H1 (cell line): ENCODE results near the gene KLHL33. TPM values are rescaled to one million over a fixed set of nuclear protein-coding genes. Genes with fewer than 3 reads are reported as not detected.

Experiments
- CTCF ChIA-PET: fragments of 300-600 bp; sonication (Branson Sonifier 250); formaldehyde crosslinking; loops from one replicate; lab custom pipeline; 2021; ENCODE audit not compliant: partially characterized antibody; lab: Charles Lee
- POLR2A ChIA-PET: fragments of 300-600 bp; sonication (Branson Sonifier 250); formaldehyde crosslinking; loops from one replicate; lab custom pipeline; 2021; ENCODE audit warnings: inconsistent platforms; ENCODE audit not compliant: partially characterized antibody; lab: Charles Lee
- DNase-seq, 2 experiments: peaks; one replicate each; pipeline versions ENCODE4 v3.0.0 to v3.0.0-alpha.2; 2010 to 2022; ENCODE audit warnings: low spot score in 2 of 2, low read depth in 1 of 2, mixed read lengths in 1 of 2
- FAIRE-seq: peaks from 2 replicates; lab custom pipeline; 2011; peaks lifted over from hg19 to GRCh38; lab: Jason Lieb, UNC
- H2AFZ ChIP-seq: 2 replicates; pipeline ENCODE4 v1.8.1; 2012; ENCODE audit warnings: low read length, inconsistent platforms
- H2AK5ac ChIP-seq: 2 replicates; pipeline ENCODE4 v1.6.1; 2013; ENCODE audit warnings: low read depth, low read length
- H2BK120ac ChIP-seq: replicated peaks from 2 replicates; pipeline ENCODE3; 2013; ENCODE audit warnings: low read depth, low read length, inconsistent platforms
- H2BK12ac ChIP-seq: 2 replicates; pipeline ENCODE4 v1.6.1; 2013; ENCODE audit warnings: low read depth, low read length
- H2BK15ac ChIP-seq: 2 replicates; pipeline ENCODE4 v1.6.1; 2013; ENCODE audit warnings: low read length
- H2BK20ac ChIP-seq: 2 replicates; pipeline ENCODE4 v1.6.1; 2013; ENCODE audit warnings: low read length
- H2BK5ac ChIP-seq: 2 replicates; pipeline ENCODE4 v1.6.1; 2013; ENCODE audit warnings: low read depth, low read length
- H3K14ac ChIP-seq: 2 replicates; pipeline ENCODE4 v1.6.1; 2013; ENCODE audit warnings: inconsistent platforms; ENCODE audit not compliant: insufficient read length
- H3K18ac ChIP-seq: 2 replicates; pipeline ENCODE4 v1.6.1; 2013; ENCODE audit warnings: low read length; ENCODE audit errors: extremely low read depth
- H3K23ac ChIP-seq: 2 replicates; pipeline ENCODE4 v1.6.1; 2013; ENCODE audit warnings: inconsistent platforms; ENCODE audit not compliant: insufficient read length
- H3K23me2 ChIP-seq: 2 replicates; pipeline ENCODE4 v1.6.1; 2013; ENCODE audit warnings: low read depth, low read length
- H3K27ac ChIP-seq: 2 replicates; pipeline ENCODE4 v1.6.1; 2011; ENCODE audit warnings: low read depth, low read length, inconsistent platforms
- H3K27me3 ChIP-seq, 4 experiments: replicated peaks in 1 of 4; 1 replicate in 1 of 4; 2 replicates in 3 of 4; pipeline versions ENCODE4 v1.6.1 to v1.8.1; 2011 to 2013; ENCODE audit warnings: low read length in 3 of 4, mild to moderate bottlenecking in 3 of 4, inconsistent platforms in 2 of 4, mixed read lengths in 2 of 4, moderate library complexity in 1 of 4; ENCODE audit not compliant: control insufficient read depth in 3 of 4, insufficient read depth in 3 of 4; ENCODE audit errors: extremely low read depth in 1 of 4
- H3K36me3 ChIP-seq, 4 experiments: 2 replicates each; pipeline versions ENCODE4 v1.6.1 to v1.8.1; 2011 to 2013; ENCODE audit warnings: mild to moderate bottlenecking in 4 of 4, low read length in 3 of 4, moderate library complexity in 2 of 4, control low read depth in 1 of 4, inconsistent platforms in 1 of 4; ENCODE audit not compliant: insufficient read depth in 4 of 4, control insufficient read depth in 2 of 4
- H3K4ac ChIP-seq: replicated peaks from 2 replicates; pipeline ENCODE3; 2013; ENCODE audit warnings: low read length, low read depth, mixed read lengths, inconsistent platforms; ENCODE audit not compliant: insufficient read length
- H3K4me1 ChIP-seq, 4 experiments: replicated peaks in 1 of 4; 1 replicate in 1 of 4; 2 replicates in 3 of 4; pipeline versions ENCODE4 v1.6.1 to v1.8.1; 2011 to 2013; ENCODE audit warnings: low read length in 3 of 4, inconsistent platforms in 2 of 4, mixed read lengths in 1 of 4; ENCODE audit not compliant: insufficient read depth in 4 of 4, control insufficient read depth in 3 of 4
- H3K4me2 ChIP-seq, 2 experiments: 2 replicates each; pipeline versions ENCODE4 v1.6.1 to v1.8.1; 2011 to 2013; ENCODE audit warnings: low read depth in 2 of 2, low read length in 2 of 2, control low read depth in 1 of 2, inconsistent platforms in 1 of 2, mild to moderate bottlenecking in 1 of 2; ENCODE audit not compliant: insufficient read depth in 1 of 2
- H3K4me3 ChIP-seq, 4 experiments: fragments of 200-600, 300-600 bp in 1 of 4; sonication (generic), shearing (Covaris generic), sonication (Bioruptor Twin) in 1 of 4; 2 replicates each; pipeline versions ENCODE4 v1.5.1 to v1.8.1; 2011 to 2016; ENCODE audit warnings: low read length in 4 of 4, low read depth in 3 of 4, control low read depth in 2 of 4, inconsistent platforms in 2 of 4, mild to moderate bottlenecking in 2 of 4, mixed read lengths in 1 of 4, moderate library complexity in 1 of 4; ENCODE audit not compliant: insufficient read depth in 2 of 4; ENCODE audit errors: extremely low read depth in 1 of 4
- H3K56ac ChIP-seq: replicated peaks from 2 replicates; pipeline ENCODE3; 2013; ENCODE audit warnings: low read depth, mild to moderate bottlenecking, mixed read lengths, low read length, inconsistent platforms; ENCODE audit not compliant: insufficient read length
- H3K79me1 ChIP-seq: 2 replicates; pipeline ENCODE4 v1.6.1; 2013; ENCODE audit warnings: low read depth, low read length, control low read depth
- H3K79me2 ChIP-seq, 2 experiments: 2 replicates each; pipeline versions ENCODE4 v1.6.1 to v1.8.1; 2012 to 2013; ENCODE audit warnings: low read length in 2 of 2, mild to moderate bottlenecking in 2 of 2, inconsistent platforms in 1 of 2; ENCODE audit not compliant: insufficient read depth in 2 of 2, control insufficient read depth in 1 of 2
- H3K9ac ChIP-seq, 4 experiments: replicated peaks in 1 of 4; 1 replicate in 1 of 4; 2 replicates in 3 of 4; pipeline versions ENCODE4 v1.6.1 to v1.8.1; 2011 to 2013; ENCODE audit warnings: low read depth in 3 of 4, low read length in 3 of 4, control low read depth in 2 of 4, mild to moderate bottlenecking in 2 of 4, moderate library complexity in 2 of 4, inconsistent platforms in 1 of 4; ENCODE audit errors: extremely low read depth in 1 of 4
- H3K9me3 ChIP-seq, 2 experiments: 2 replicates each; pipeline versions ENCODE4 v1.6.1 to v1.8.1; 2012 to 2013; ENCODE audit warnings: mild to moderate bottlenecking in 2 of 2, moderate library complexity in 2 of 2, control low read depth in 1 of 2, inconsistent platforms in 1 of 2, low read depth in 1 of 2, low read length in 1 of 2, mixed read lengths in 1 of 2; ENCODE audit not compliant: insufficient read depth in 2 of 2
- H4K20me1 ChIP-seq, 2 experiments: replicated peaks in 1 of 2; 2 replicates each; pipeline versions ENCODE3 to v1.8.1; 2011 to 2013; ENCODE audit warnings: inconsistent platforms in 2 of 2, low read length in 2 of 2, mild to moderate bottlenecking in 1 of 2; ENCODE audit not compliant: insufficient read depth in 2 of 2, control insufficient read depth in 1 of 2
- H4K5ac ChIP-seq: 2 replicates; pipeline ENCODE4 v1.6.1; 2013; ENCODE audit warnings: low read length, low read depth, mixed read lengths, inconsistent platforms; ENCODE audit not compliant: insufficient read length
- H4K8ac ChIP-seq: 2 replicates; pipeline ENCODE4 v1.8.0; 2013; ENCODE audit warnings: mild to moderate bottlenecking, moderate library complexity, low read length, inconsistent platforms; ENCODE audit not compliant: insufficient read depth; ENCODE audit errors: extremely low read depth
- H4K91ac ChIP-seq: replicated peaks from 2 replicates; pipeline ENCODE3; 2013; ENCODE audit warnings: low read length, mixed read lengths, inconsistent platforms; ENCODE audit not compliant: insufficient read length
- WGBS, 2 experiments: shearing (Covaris generic) in 1 of 2; methylation state at CpG; one replicate each; pipeline versions ENCODE4 v1.1.6 to v1.1.7; 2013 to 2015; ENCODE audit warnings: low lambda C conversion rate in 2 of 2, mixed read lengths in 2 of 2, inconsistent platforms in 1 of 2, low coverage in 1 of 2, missing lambda C conversion rate in 1 of 2; ENCODE audit not compliant: insufficient replicate concordance in 2 of 2, insufficient coverage in 1 of 2, insufficient read length in 1 of 2; ENCODE audit errors: extremely low coverage in 1 of 2, missing lambda C conversion rate in 1 of 2; 5-methylcytosine and 5-hydroxymethylcytosine counted together
- polyA plus RNA-seq, 7 experiments: library from polyadenylated mRNA; depleted of rRNA in 3 of 7; stranded (reverse) in 5 of 7; unstranded in 2 of 7; fragments of >200 nt in 5 of 7; fragments of 200-250 nt in 2 of 7; gene quantifications; 1 replicate in 5 of 7; 2 replicates in 1 of 7; 4 replicates in 1 of 7; pipeline versions ENCODE4 v1.2.1 to v1.2.3, GENCODE V29; 2011 to 2013; ENCODE audit warnings: missing spikeins in 2 of 7, mixed read lengths in 2 of 7
- total RNA-seq: library from RNA; stranded (reverse); fragmentation: NEBNext Ultra II Directional; extraction: Animal tissue kit (Norgen Biotek cat#: 25700); gene quantifications from 2 replicates; pipeline ENCODE4 v1.2.1, GENCODE V29; 2021

Gene KLHL33
- total and polyA plus RNA-seq, 2 of the 8 experiments (the other 6 are each of a cell fraction or from before 2014, with no cell fraction given) = 0.11 to 0.17 TPM

DNA sequence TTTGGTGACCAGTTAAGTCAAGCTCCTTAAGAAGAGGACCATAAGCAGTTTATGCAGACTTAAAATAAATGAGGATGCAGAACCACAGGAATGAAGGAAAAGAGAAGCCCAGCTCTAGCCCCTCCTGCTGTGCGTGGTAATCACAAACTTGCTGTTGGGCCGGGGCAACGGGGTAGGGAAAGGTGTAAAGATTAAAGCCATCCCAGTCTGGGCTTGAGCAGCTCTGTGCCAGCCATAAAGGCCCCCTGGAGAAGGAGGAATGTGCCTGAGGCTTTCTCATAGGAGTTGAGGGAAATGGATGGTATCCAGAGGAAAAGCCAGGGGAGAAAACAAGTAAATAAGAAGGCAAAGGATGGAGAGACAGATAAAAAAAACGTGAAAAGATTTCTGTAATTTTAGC is 47.8 kb downstream of the KLHL33 start:
- Histone ChIP-seq H3K36me3 (peaks cover 2 to 29% (median 24%) of the 10 kb centered on the region in 4 experiments), H3K23ac (no peak overlapping the region), H2AFZ (no peak overlapping the region), H3K56ac (no peak overlapping the region), H2BK20ac (no peak overlapping the region), H4K5ac (no peak overlapping the region), H3K9me3 (0 out of 4 replicates have a peak, but pooled peaks cover 0 to 3% of the 10 kb centered on the region in 2 experiments), H3K4me3 (no peak overlapping the region), H2BK120ac (no peak overlapping the region), H2AK5ac (no peak overlapping the region), H3K4me1 (no peaks in the 10 kb centered on the region), H3K18ac (no peak overlapping the region), H3K79me2 (no peaks in the 10 kb centered on the region), H4K8ac (no peak overlapping the region), H3K79me1 (no peaks in the 10 kb centered on the region), H3K4me2 (no peak overlapping the region), H2BK15ac (no peak overlapping the region), H4K20me1 (peaks cover 0 to 3% of the 10 kb centered on the region in 2 experiments), H3K14ac (no peak overlapping the region), H3K9ac (no peak overlapping the region), H2BK12ac (no peak overlapping the region), H3K27me3 (no peaks in the 10 kb centered on the region; a peak in 1 of 7 replicates), H3K23me2 (no peaks in the 10 kb centered on the region), H3K27ac (no peak overlapping the region), H4K91ac (no peak overlapping the region), H3K4ac (no peak overlapping the region), H2BK5ac (no peak overlapping the region)
- FAIRE-seq (no peak), DNase-seq (no peak)
- POLR2A ChIA-PET = interaction anchor here (1.1 kb wide), 1 partner anchor 33 kb away, joined by 3 read pairs; no protein-coding TSS in a partner anchor
- CTCF ChIA-PET = interaction anchor here (0.6 to 1.3 kb wide), 2 partner anchors 13 to 276 kb away, joined by 3 read pairs; no protein-coding TSS in a partner anchor
- 79% methylated on average over 4 of the region's 4 CpGs; no CpG with 5 or more reads in 1 of the 2 experiments for WGBS, 2 experiments
